DND-41 (cell line): ENCODE data around the gene SLC6A12.

ENCODE experiments used
- ATAC-seq: fragments of 200-7000 bp; cut with Tn5 transposase; 3 replicates; pipeline ENCODE4 v1.9.1; 2021; ENCODE audit warnings: low read depth; ENCODE audit not compliant: insufficient read depth
- DNase-seq: peaks from one replicate; pipeline ENCODE4 v3.0.0-alpha.2; 2020
- H2AFZ ChIP-seq: 2 replicates; pipeline ENCODE4 v1.6.0; 2012; ENCODE audit warnings: low read depth, low read length
- H3K27ac ChIP-seq: 2 replicates; pipeline ENCODE4 v1.5.1; 2012; ENCODE audit warnings: low read length, inconsistent platforms
- H3K27me3 ChIP-seq: fragments of 200-600 bp; sonication (generic); 2 replicates; pipeline ENCODE4 v1.6.0; 2012; ENCODE audit warnings: low read length, mild to moderate bottlenecking, inconsistent platforms; ENCODE audit not compliant: insufficient read depth, poor library complexity
- H3K36me3 ChIP-seq: 2 replicates; pipeline ENCODE4 v1.5.1; 2012; ENCODE audit warnings: low read length, inconsistent platforms; ENCODE audit not compliant: insufficient read depth
- H3K4me1 ChIP-seq: 2 replicates; pipeline ENCODE4 v1.5.1; 2012; ENCODE audit warnings: mild to moderate bottlenecking, low read length; ENCODE audit not compliant: insufficient read depth
- H3K4me2 ChIP-seq: 2 replicates; pipeline ENCODE4 v1.6.0; 2012; ENCODE audit warnings: mild to moderate bottlenecking, moderate library complexity, low read length, inconsistent platforms; ENCODE audit not compliant: insufficient read depth
- H3K4me3 ChIP-seq, 2 experiments: fragments of 200-600 bp in 1 of 2; shearing (Covaris generic) in 1 of 2; 2 replicates each; pipeline ENCODE4 v1.5.1; 2012 to 2016; ENCODE audit warnings: inconsistent platforms in 2 of 2, low read length in 2 of 2, mild to moderate bottlenecking in 2 of 2, low read depth in 1 of 2, moderate library complexity in 1 of 2
- H3K79me2 ChIP-seq: 2 replicates; pipeline ENCODE4 v1.6.0; 2012; ENCODE audit warnings: low read length, inconsistent platforms; ENCODE audit not compliant: insufficient read depth
- H3K9ac ChIP-seq: 2 replicates; pipeline ENCODE4 v1.6.0; 2012; ENCODE audit warnings: low read depth, mild to moderate bottlenecking, inconsistent platforms, low read length, moderate library complexity
- H3K9me3 ChIP-seq: 2 replicates; pipeline ENCODE4 v1.5.1; 2012; ENCODE audit warnings: low read length, moderate library complexity, mild to moderate bottlenecking, inconsistent platforms; ENCODE audit not compliant: insufficient read depth, severe bottlenecking
- H4K20me1 ChIP-seq: 2 replicates; pipeline ENCODE4 v1.6.0; 2012; ENCODE audit warnings: low read length; ENCODE audit not compliant: insufficient read depth
- CTCF ChIP-seq: IDR thresholded peaks from 2 replicates; pipeline ENCODE4 v1.5.1; 2012; ENCODE audit warnings: borderline replicate concordance, low read length, moderate library complexity, mild to moderate bottlenecking; ENCODE audit not compliant: poor library complexity, severe bottlenecking; ENCODE audit errors: extremely low read depth
- EZH2 ChIP-seq: IDR thresholded peaks from 3 replicates; pipeline ENCODE4 v1.6.1; 2012; ENCODE audit warnings: borderline replicate concordance, low read depth, mild to moderate bottlenecking, moderate library complexity, low read length, inconsistent platforms; ENCODE audit not compliant: severe bottlenecking

The SLC6A12 gene

GRCh38 chr12:226401-226800 is 12.4 kb upstream of the SLC6A12 start:
- no peak for TF ChIP-seq CTCF
- TF ChIP-seq EZH2 = no peak
- ATAC-seq (no peak), DNase-seq (no peak)
- Histone ChIP-seq H3K4me1 (no peaks in the 10 kb centered on the region), H3K27ac (no peak overlapping the region), H3K4me3 (no peak overlapping the region), H3K27me3 (peaks cover 36% of the 10 kb centered on the region), H3K9me3 (no peaks in the 10 kb centered on the region), H3K4me2 (no peak overlapping the region), H4K20me1 (no peaks in the 10 kb centered on the region; the same call in 1 of the 2 replicates), H3K36me3 (no peaks in the 10 kb centered on the region), H3K79me2 (no peaks in the 10 kb centered on the region), H3K9ac (no peak overlapping the region), H2AFZ (no peak overlapping the region)

GRCh38 chr12:225012-225411 is 11.1 kb upstream of the SLC6A12 start:
- Histone ChIP-seq H3K4me3 (no peak overlapping the region), H3K9me3 (no peaks in the 10 kb centered on the region), H3K27me3 (peaks cover 33% of the 10 kb centered on the region), H3K4me1 (no peaks in the 10 kb centered on the region), H3K27ac (no peak overlapping the region), H3K36me3 (no peaks in the 10 kb centered on the region), H3K79me2 (no peaks in the 10 kb centered on the region), H2AFZ (no peak overlapping the region), H4K20me1 (no peaks in the 10 kb centered on the region; the same call in 1 of the 2 replicates), H3K4me2 (no peak overlapping the region), H3K9ac (no peak overlapping the region)
- DNase-seq = no peak
- TF ChIP-seq CTCF (no peak), EZH2 (no peak)
- no peak for ATAC-seq

- H3K9me3 ChIP-seq = no peaks in the 10 kb centered on the region
- no peak overlapping the region for H3K4me3 ChIP-seq
- no peak overlapping the region for H3K27ac ChIP-seq
- DNase-seq (no peak), ATAC-seq (no peak)
- no peak overlapping the region for H2AFZ ChIP-seq
- TF ChIP-seq CTCF = no peak
- TF ChIP-seq EZH2 = no peak
- H3K9ac ChIP-seq = no peak overlapping the region
- no peaks in the 10 kb centered on the region for H3K79me2 ChIP-seq
- H3K36me3 ChIP-seq = no peaks in the 10 kb centered on the region
- peaks cover 26% of the 10 kb centered on the region for H3K27me3 ChIP-seq
- no peak overlapping the region for H3K4me2 ChIP-seq
- no peaks in the 10 kb centered on the region for H3K4me1 ChIP-seq
- no peaks in the 10 kb centered on the region; the same call in 1 of the 2 replicates for H4K20me1 ChIP-seq
These were observed 10.4 kb upstream of the SLC6A12 start for GRCh38 chr12:224330-224729.

- Histone ChIP-seq H3K4me1 (no peaks in the 10 kb centered on the region), H3K4me2 (no peak overlapping the region), H3K79me2 (no peaks in the 10 kb centered on the region), H3K36me3 (no peaks in the 10 kb centered on the region), H3K27ac (no peak overlapping the region), H3K4me3 (no peak overlapping the region), H2AFZ (no peak overlapping the region), H3K9me3 (no peaks in the 10 kb centered on the region), H4K20me1 (no peaks in the 10 kb centered on the region; the same call in 1 of the 2 replicates), H3K27me3 (peaks cover 21% of the 10 kb centered on the region), H3K9ac (no peak overlapping the region)
- DNase-seq (no peak), ATAC-seq (no peak)
- TF ChIP-seq EZH2 (no peak), CTCF (no peak)
These were observed 9.9 kb upstream of the SLC6A12 start for GRCh38 chr12:223841-224240.
